HuH-7 (cell line): Measurements from ENCODE around the gene OVOL2.

ENCODE experiments used
- DNase-seq: peaks from one replicate; pipeline ENCODE4 v3.0.0; 2011; ENCODE audit warnings: low spot score

OVOL2 gene

DNA sequence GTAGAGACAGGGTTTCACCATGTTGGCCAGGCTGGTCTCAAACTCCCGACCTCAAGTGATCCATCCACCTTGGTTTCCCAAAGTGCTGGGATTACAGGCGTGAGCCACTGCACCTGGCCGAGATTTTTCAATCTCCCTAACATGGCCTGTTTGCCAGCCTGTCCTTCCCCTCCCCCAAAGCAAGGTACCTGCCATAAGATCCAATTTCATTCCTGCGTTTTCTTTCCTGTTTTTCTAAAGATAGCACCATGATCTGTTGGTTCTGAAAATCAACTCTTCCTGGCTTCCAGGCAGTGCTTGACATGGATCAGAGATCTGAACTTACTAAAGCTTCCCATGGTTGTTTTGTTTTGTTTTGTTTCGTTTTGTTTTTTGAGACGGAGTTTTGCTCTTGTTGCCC is 81.4 kb downstream of the OVOL2 start:
- DNase-seq: no peak
